ENCODE measurements around the gene TSPAN3. TPM values are rescaled to one million over a fixed set of nuclear protein-coding genes. Genes with fewer than 3 reads are reported as not detected.

TSPAN3 gene
- total RNA-seq, 1 donor: 182 TPM

DNA sequence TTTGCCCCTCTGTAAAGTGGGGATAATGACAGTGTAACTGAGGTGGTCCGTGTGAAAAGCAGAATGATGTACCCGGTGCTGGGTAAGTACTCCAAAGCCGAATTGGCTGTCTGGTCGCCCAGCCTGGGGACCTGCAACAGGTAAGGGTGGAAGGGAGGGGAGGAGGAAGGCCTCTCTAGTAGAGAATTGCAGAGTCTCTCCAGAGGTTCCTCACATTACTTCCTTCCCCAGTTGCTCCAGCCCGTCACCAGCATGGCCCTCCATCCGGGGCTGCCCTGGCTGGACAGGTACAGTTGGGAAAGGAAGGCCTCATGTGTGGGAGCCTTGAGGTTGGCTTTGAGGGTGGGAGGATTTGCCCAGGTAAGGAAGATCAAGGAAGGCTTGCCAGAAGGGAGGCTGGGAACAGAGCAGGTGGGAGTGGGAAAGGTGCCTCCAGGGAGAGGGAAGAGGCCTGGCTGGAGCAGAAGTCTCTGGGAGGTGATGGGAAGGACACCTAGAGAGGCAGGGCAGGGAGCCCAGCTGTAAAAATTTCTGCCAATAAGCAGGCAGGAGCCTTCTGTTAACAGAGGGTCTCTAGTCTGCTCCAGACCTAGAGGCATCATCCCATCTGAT, 77.7 kb downstream of the TSPAN3 start:
- DNase-seq (ENCODE audit: low read depth in 2 of 3, low spot score in 2 of 3): no peak

DNA sequence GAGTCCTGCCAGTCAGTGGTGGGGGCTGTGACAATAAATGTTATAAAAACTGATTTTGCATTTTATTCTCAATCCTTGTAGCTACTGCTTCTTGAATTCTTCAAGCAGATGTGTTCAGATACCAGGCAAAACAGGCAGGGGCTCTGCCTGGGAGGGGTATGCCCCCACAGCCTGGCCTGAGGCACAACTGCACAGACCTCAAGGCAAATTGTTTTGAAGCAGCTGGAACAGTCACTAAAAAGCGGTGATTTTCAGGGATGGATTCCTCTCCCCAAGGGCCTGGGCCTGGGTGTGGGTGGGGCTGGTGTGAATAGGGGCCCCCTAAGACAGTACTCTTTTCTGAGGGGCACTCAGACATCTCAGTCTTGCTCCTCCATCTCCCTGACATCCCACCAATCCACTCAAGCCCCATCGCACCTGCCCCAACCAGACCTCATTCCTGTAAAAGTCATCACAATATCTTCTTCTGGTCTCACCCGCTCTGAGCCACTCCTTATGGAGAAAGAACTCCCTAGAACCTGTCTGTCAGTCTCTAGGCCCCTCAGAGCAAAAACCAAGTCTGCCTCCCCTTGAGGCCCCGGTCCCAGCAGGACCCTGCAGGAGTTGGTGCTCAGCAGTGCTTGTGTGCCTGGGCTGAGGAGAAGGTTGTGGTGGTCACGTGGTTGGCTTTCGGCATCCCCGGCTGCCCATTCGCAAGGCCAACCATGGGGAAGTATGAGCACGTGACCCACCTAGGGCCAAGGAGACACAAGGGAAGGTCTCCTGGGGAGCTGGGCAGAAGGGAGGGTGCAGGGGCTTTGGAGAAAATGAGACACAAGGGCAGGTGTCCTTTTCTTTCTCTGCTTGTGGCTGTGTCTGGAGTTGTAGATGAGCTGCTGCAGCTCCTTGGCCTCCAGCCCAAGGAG, 78.9 kb downstream of the TSPAN3 start:
- DNase-seq (ENCODE audit: low read depth in 2 of 3, low spot score in 2 of 3): no peak

Other genes starting within 250 kb of the TSPAN3 start
- gene SCAPER, start 165.8 kb downstream of the TSPAN3 start, total RNA-seq: 9.4 TPM
- gene RCN2, start 139.4 kb downstream of the TSPAN3 start, total RNA-seq: 7.0 TPM
- 23.4 TPM for gene PSTPIP1, start 76.0 kb downstream of the TSPAN3 start, total RNA-seq